ENCODE data around the gene SLF2.

Gene SLF2

GRCh38 chr10:100982916-100983830, 70.4 kb downstream of the SLF2 start:
- DNase-seq = no peak

- no peak for DNase-seq
These were observed 71.3 kb downstream of the SLF2 start for GRCh38 chr10:100983868-100984671.

GRCh38 chr10:100984672-100985177, 72.0 kb downstream of the SLF2 start:
- no peak for DNase-seq

GRCh38 chr10:100985336-100985735, 72.6 kb downstream of the SLF2 start:
- no peak for DNase-seq

GRCh38 chr10:100986623-100986951, 73.8 kb downstream of the SLF2 start:
- no peak for DNase-seq

- no peak for DNase-seq
These were observed 74.4 kb downstream of the SLF2 start, which contains the start of the genes MRPL43 and TWNK for GRCh38 chr10:100986952-100987684. TSS of gene MRPL43 (minus strand) at chr10:100987497. CDS start at chr10:100987443, 54 bp downstream. TSS of gene TWNK (plus strand) at chr10:100987543. CDS start at chr10:100988211, 668 bp downstream.

GRCh38 chr10:100987685-100988049, 74.9 kb downstream of the SLF2 start:
- no peak for DNase-seq

GRCh38 chr10:100988166-100988565, 75.4 kb downstream of the SLF2 start:
- no peak for DNase-seq

GRCh38 chr10:100989088-100989487, 76.3 kb downstream of the SLF2 start:
- DNase-seq = no peak

- DNase-seq = no peak
These were observed 81.4 kb downstream of the SLF2 start for GRCh38 chr10:100993986-100994708.

GRCh38 chr10:100995181-100995580, 82.4 kb downstream of the SLF2 start:
- no peak for DNase-seq

GRCh38 chr10:100996678-100997359, 84.1 kb downstream of the SLF2 start:
- no peak for DNase-seq

GRCh38 chr10:100997360-100998182, 84.8 kb downstream of the SLF2 start:
- peak; percentile 16 for DNase-seq

- DNase-seq = peak; percentile 79
These were observed 85.6 kb downstream of the SLF2 start for GRCh38 chr10:100998183-100998990.

- DNase-seq = no peak
These were observed 86.4 kb downstream of the SLF2 start for GRCh38 chr10:100998991-100999741.

GRCh38 chr10:100999742-101000126, 87.0 kb downstream of the SLF2 start, which contains the start of gene LZTS2:
TSS of gene LZTS2 (plus strand) at chr10:100999808. CDS start at chr10:101002539, 2,731 bp downstream.
- DNase-seq = no peak

- DNase-seq = no peak
These were observed 87.6 kb downstream of the SLF2 start for GRCh38 chr10:101000127-101000914.

Measured in DMS79 (cell line).